ENCODE data around the gene ECM2. TPM values are rescaled to one million over a fixed set of nuclear protein-coding genes. Genes with fewer than 3 reads are reported as not detected.

The ECM2 gene
- total RNA-seq, 1 donor from 2014 or later = 0.26 TPM

DNA sequence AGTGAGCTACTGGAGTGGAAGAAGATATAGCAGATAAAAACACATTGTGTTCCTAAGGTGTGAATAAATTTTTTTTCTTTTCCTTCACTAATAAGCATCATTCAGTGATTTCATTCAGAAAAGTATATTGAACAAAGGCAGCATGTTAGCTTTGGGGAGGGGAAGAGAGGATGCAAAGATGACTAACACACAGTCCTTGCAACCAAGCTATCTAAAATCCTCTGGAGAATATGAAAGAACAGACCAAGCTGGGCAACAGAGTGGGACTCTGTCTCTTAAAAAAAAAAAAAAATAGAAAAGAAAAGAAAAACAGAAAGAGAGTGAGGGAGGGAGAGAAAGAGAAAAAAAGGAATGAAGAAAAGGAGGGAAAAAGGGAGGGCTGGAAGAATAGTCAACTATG lies 89.3 kb downstream of the ECM2 start:
- FAIRE-seq = no peak

More for the DNA sequence above, 89.3 kb downstream of the ECM2 start:
- no peak for DNase-seq (ENCODE audit: low read depth)
- TF ChIP-seq, protein P1, sequence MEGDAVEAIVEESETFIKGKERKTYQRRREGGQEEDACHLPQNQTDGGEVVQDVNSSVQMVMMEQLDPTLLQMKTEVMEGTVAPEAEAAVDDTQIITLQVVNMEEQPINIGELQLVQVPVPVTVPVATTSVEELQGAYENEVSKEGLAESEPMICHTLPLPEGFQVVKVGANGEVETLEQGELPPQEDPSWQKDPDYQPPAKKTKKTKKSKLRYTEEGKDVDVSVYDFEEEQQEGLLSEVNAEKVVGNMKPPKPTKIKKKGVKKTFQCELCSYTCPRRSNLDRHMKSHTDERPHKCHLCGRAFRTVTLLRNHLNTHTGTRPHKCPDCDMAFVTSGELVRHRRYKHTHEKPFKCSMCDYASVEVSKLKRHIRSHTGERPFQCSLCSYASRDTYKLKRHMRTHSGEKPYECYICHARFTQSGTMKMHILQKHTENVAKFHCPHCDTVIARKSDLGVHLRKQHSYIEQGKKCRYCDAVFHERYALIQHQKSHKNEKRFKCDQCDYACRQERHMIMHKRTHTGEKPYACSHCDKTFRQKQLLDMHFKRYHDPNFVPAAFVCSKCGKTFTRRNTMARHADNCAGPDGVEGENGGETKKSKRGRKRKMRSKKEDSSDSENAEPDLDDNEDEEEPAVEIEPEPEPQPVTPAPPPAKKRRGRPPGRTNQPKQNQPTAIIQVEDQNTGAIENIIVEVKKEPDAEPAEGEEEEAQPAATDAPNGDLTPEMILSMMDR (IDR thresholded peaks at IDR 0.05; ENCODE audit: insufficient read depth, low read length, severe bottlenecking) = no peak
- no peaks in the 10 kb centered on the region for H3K36me3 ChIP-seq (ENCODE audit: control insufficient read depth, insufficient read depth, low read length)
- H3K4me3 ChIP-seq (ENCODE audit: low read depth, low read length) = no peak overlapping the region
- no peaks in the 10 kb centered on the region for H3K27me3 ChIP-seq (ENCODE audit: control insufficient read depth, insufficient read depth, low read length)

Other genes with a start within 250 kb of the ECM2 start
- 379 and 631 TPM in 2 replicates for gene IARS1, start 242.3 kb downstream of the ECM2 start, total RNA-seq
- 15.7 and 19.7 TPM in 2 replicates for gene NOL8, start 210.6 kb downstream of the ECM2 start, total RNA-seq
- 0.38 and 1.3 TPM in 2 replicates for gene CENPP, start 210.0 kb downstream of the ECM2 start, total RNA-seq
- not detected in 2 replicates for gene OGN, start 131.4 kb downstream of the ECM2 start, total RNA-seq
- gene OMD, start 111.5 kb downstream of the ECM2 start, total RNA-seq = not detected in 2 replicates
- gene ASPN, start 53.5 kb downstream of the ECM2 start, total RNA-seq = not detected in 2 replicates
- 27.6 and 38.8 TPM in 2 replicates for gene IPPK, start 134.1 kb upstream of the ECM2 start, total RNA-seq
- gene BICD2, start 228.8 kb upstream of the ECM2 start, total RNA-seq = 92.7 and 138 TPM in 2 replicates

Data from bronchial epithelial cell (primary cell).